SK-N-SH (cell line): ENCODE measurements around the gene NPEPL1. TPM values are rescaled to one million over a fixed set of nuclear protein-coding genes. Genes with fewer than 3 reads are reported as not detected.
A peak's percentile ranks its signal among the peaks of the same experiment; 100 is the strongest.

Experiments
- CTCF ChIA-PET: fragments of 300-600, 350-600 bp; formaldehyde crosslinking; extraction: SDS; loops from one replicate; lab custom pipeline; 2021; lab: Yijun Ruan, JAX
- POLR2A ChIA-PET: fragments of 350-600 bp; sonication (Branson Sonifier 250); formaldehyde crosslinking; extraction: SDS; loops from one replicate; lab custom pipeline; 2020; ENCODE audit warnings: antibody characterized with exemption, inconsistent platforms; lab: Yijun Ruan, JAX
- DNase-seq: peaks from one replicate; pipeline ENCODE4 v3.0.0; 2012
- H2AFZ ChIP-seq: fragments of 200-600 bp; sonication (generic); 2 replicates; pipeline ENCODE4 v1.8.1; 2016; ENCODE audit warnings: antibody characterized with exemption, mild to moderate bottlenecking, low read depth
- H3F3A ChIP-seq: fragments of 200-600 bp; sonication (generic); replicated peaks from 2 replicates; pipeline ENCODE3; 2016; ENCODE audit warnings: antibody characterized with exemption, mild to moderate bottlenecking; ENCODE audit not compliant: insufficient read depth
- H3K27ac ChIP-seq, 2 experiments: fragments of 200-500 bp in 1 of 2; fragments of 200-600 bp in 1 of 2; sonication (Bioruptor generic) in 1 of 2; sonication (generic), shearing (Covaris generic) in 1 of 2; 2 replicates each; pipeline versions ENCODE4 v1.5.1 to v1.6.1; 2014 to 2016; ENCODE audit warnings: low read depth in 2 of 2, inconsistent platforms in 1 of 2, low read length in 1 of 2, mild to moderate bottlenecking in 1 of 2, mixed read lengths in 1 of 2
- H3K27me3 ChIP-seq: fragments of 200-600 bp; sonication (generic), shearing (Covaris generic); 2 replicates; pipeline ENCODE4 v1.6.1; 2016; ENCODE audit warnings: mixed run types; ENCODE audit not compliant: insufficient read depth
- H3K36me3 ChIP-seq, 2 experiments: fragments of 200-500 bp in 1 of 2; fragments of 200-600 bp in 1 of 2; sonication (Bioruptor generic) in 1 of 2; sonication (generic) in 1 of 2; replicated peaks in 1 of 2; 2 replicates each; pipeline versions ENCODE3 to v1.5.1; 2014 to 2016; ENCODE audit warnings: low read length in 1 of 2, mild to moderate bottlenecking in 1 of 2; ENCODE audit not compliant: insufficient read depth in 2 of 2, control insufficient read depth in 1 of 2
- H3K4me1 ChIP-seq, 2 experiments: fragments of 200-500 bp in 1 of 2; fragments of 200-600 bp in 1 of 2; sonication (Bioruptor generic) in 1 of 2; sonication (generic), shearing (Covaris generic) in 1 of 2; 2 replicates each; pipeline versions ENCODE4 v1.5.1 to v1.6.1; 2014 to 2016; ENCODE audit warnings: low read depth in 1 of 2, low read length in 1 of 2, mixed run types in 1 of 2; ENCODE audit not compliant: insufficient read depth in 2 of 2, control insufficient read depth in 1 of 2
- H3K4me2 ChIP-seq: fragments of 200-600 bp; sonication (generic), shearing (Covaris generic); 2 replicates; pipeline ENCODE4 v1.6.1; 2017; ENCODE audit warnings: mixed run types
- H3K4me3 ChIP-seq, 2 experiments: fragments of 200-500 bp in 1 of 2; fragments of 200-600 bp in 1 of 2; sonication (Bioruptor generic) in 1 of 2; sonication (generic), shearing (Covaris generic) in 1 of 2; 2 replicates each; pipeline versions ENCODE4 v1.5.1 to v1.8.1; 2014 to 2016; ENCODE audit warnings: low read depth in 2 of 2, inconsistent platforms in 1 of 2, low read length in 1 of 2, mild to moderate bottlenecking in 1 of 2, mixed read lengths in 1 of 2, moderate library complexity in 1 of 2
- H3K79me2 ChIP-seq: fragments of 200-600 bp; sonication (generic); 2 replicates; pipeline ENCODE4 v1.8.1; 2017; ENCODE audit warnings: mild to moderate bottlenecking; ENCODE audit not compliant: insufficient read depth
- H3K9ac ChIP-seq: fragments of 200-600 bp; sonication (generic); 2 replicates; pipeline ENCODE4 v1.6.1; 2017; ENCODE audit warnings: mixed run types
- H3K9me2 ChIP-seq: fragments of 200-600 bp; sonication (generic); 2 replicates; pipeline ENCODE4 v1.6.1; 2017; ENCODE audit warnings: mixed run types
- H3K9me3 ChIP-seq: fragments of 200-600 bp; sonication (generic); 2 replicates; pipeline ENCODE4 v1.6.1; 2017; ENCODE audit warnings: mixed run types, mild to moderate bottlenecking, moderate library complexity
- H4K20me1 ChIP-seq: fragments of 200-600 bp; sonication (generic); 2 replicates; pipeline ENCODE4 v1.6.1; 2017; ENCODE audit warnings: mild to moderate bottlenecking, mixed run types; ENCODE audit not compliant: insufficient read depth
- ELF1 ChIP-seq: IDR thresholded peaks from 2 replicates; pipeline ENCODE4 v1.4.0; 2012
- GABPA ChIP-seq: IDR thresholded peaks from 2 replicates; pipeline ENCODE4 v1.4.0; 2012; ENCODE audit warnings: low read depth, mild to moderate bottlenecking
- PBX3 ChIP-seq: IDR thresholded peaks from 2 replicates; pipeline ENCODE4; 2012
- RAD21 ChIP-seq: IDR thresholded peaks from 2 replicates; pipeline ENCODE4 v1.6.1; 2012; ENCODE audit warnings: mild to moderate bottlenecking, low read length
- SMC3 ChIP-seq: IDR thresholded peaks from 2 replicates; pipeline ENCODE4 v1.6.1; 2012; ENCODE audit warnings: low read depth, low read length, improper control_type of control experiment
- TAF1 ChIP-seq: IDR thresholded peaks from 2 replicates; pipeline ENCODE4 v1.6.1; 2012; ENCODE audit warnings: low read depth, mild to moderate bottlenecking, low read length, moderate library complexity, borderline replicate concordance
- WGBS: methylation state at CpG from one replicate; pipeline ENCODE4 v1.1.6; 2017; ENCODE audit warnings: low lambda C conversion rate; 5-methylcytosine and 5-hydroxymethylcytosine counted together
- polyA plus RNA-seq, 3 experiments: library from polyadenylated mRNA; depleted of rRNA; stranded (reverse); fragments of >200 nt; gene quantifications; 2 replicates each; pipeline ENCODE4 v1.2.3, GENCODE V29; 2012

NPEPL1 gene
- polyA plus RNA-seq, 1 of the 3 experiments (the other 2 are of a cell fraction) = 2.8 TPM

- ChIA-PET POLR2A (no interaction called here), CTCF (interaction anchor here (0.6 to 8.5 kb wide), 13 partner anchors 10 to 562 kb away, joined by 3 to 87 read pairs (median 7); partner anchors contain the start of gene VAPB)
- H3K9ac ChIP-seq = no peak overlapping the region
Measured at GRCh38 chr20:58649288-58650180, 43.1 kb upstream of the NPEPL1 start.

GRCh38 chr20:58650181-58650775 is 42.3 kb upstream of the NPEPL1 start:
- peak overlapping the region; percentile 98 to 99 for H3K4me3 ChIP-seq
- 51% methylated on average over 24 of the region's 62 CpGs for WGBS
- H3K27ac ChIP-seq = peak overlapping the region; percentile 93 to 97
- POLR2A ChIA-PET = interaction anchor here (0.5 to 1.3 kb wide), 9 partner anchors 189 to 1377 kb away, joined by 3 to 6 read pairs (median 3); partner anchors contain the start of gene VAPB
- CTCF ChIA-PET = interaction anchor here (0.6 to 8.5 kb wide), 41 partner anchors 9 to 843 kb away, joined by 3 to 87 read pairs (median 4); partner anchors contain the start of gene VAPB
- peak; percentile 78 for DNase-seq
- peaks cover 18 to 36% of the 10 kb centered on the region in 2 experiments for H3K4me1 ChIP-seq
- peaks cover 0 to 5% of the 10 kb centered on the region in 2 experiments for H3K36me3 ChIP-seq
- TF ChIP-seq PBX3 (no peak), RAD21 (peak; percentile 57), SMC3 (peak; percentile 13; the same call in 1 of the 2 replicates), TAF1 (no peak)
- H3K27me3 ChIP-seq = no peaks in the 10 kb centered on the region
- no peaks in the 10 kb centered on the region for H4K20me1 ChIP-seq
- H3K9ac ChIP-seq = peak overlapping the region; percentile 86
- H3K9me2 ChIP-seq = no peaks in the 10 kb centered on the region
- H3K79me2 ChIP-seq = peaks cover 42% of the 10 kb centered on the region
- H2AFZ ChIP-seq = peak overlapping the region; percentile 86; the same call in 1 of the 2 replicates
- H3F3A ChIP-seq = peaks cover 38% of the 10 kb centered on the region
- H3K9me3 ChIP-seq = no peaks in the 10 kb centered on the region
- peak overlapping the region; percentile 93 for H3K4me2 ChIP-seq

More at GRCh38 chr20:58649288-58650180, 43.1 kb upstream of the NPEPL1 start:
- WGBS = 95% methylated on average over 55 of the region's 73 CpGs
- peaks cover 21 to 35% of the 10 kb centered on the region in 2 experiments; a peak in 3 of 4 replicates for H3K4me1 ChIP-seq
- H2AFZ ChIP-seq = no peak overlapping the region
- peaks cover 35% of the 10 kb centered on the region for H3K79me2 ChIP-seq
- H3K27ac ChIP-seq = peak overlapping the region in 1 of 2 experiments; percentile 76; a peak in 3 of 4 replicates
- peaks cover 0 to 4% of the 10 kb centered on the region in 2 experiments for H3K36me3 ChIP-seq
- no peak for TF ChIP-seq ELF1
- no peak for TF ChIP-seq GABPA
- H3K9me3 ChIP-seq = no peaks in the 10 kb centered on the region
- no peak overlapping the region for H3K4me2 ChIP-seq
- no peaks in the 10 kb centered on the region for H3K9me2 ChIP-seq
- peaks cover 46% of the 10 kb centered on the region for H3F3A ChIP-seq
- no peaks in the 10 kb centered on the region for H4K20me1 ChIP-seq
- DNase-seq = no peak
- H3K4me3 ChIP-seq = no peak overlapping the region
- H3K27me3 ChIP-seq = no peaks in the 10 kb centered on the region
